ENCODE results near the gene LRRC32.

DNA sequence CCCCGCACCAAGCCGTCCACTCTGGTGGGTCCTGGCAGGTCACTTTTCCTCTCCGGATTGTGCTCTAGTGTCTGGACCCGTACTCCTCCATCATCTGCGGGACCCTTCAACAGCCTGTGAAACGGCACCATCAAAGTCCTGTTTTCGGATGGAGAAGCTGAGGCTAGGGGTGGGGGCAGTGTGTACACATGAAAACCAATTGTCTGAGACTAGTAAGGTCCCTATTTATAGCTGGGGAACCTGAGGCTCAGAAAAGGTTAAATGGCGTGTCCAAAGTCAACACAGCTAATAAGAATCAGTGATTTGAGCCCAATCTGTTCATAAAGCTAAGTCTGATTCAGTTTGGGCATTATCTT, 668 bp upstream of the LRRC32 start:
- TF ChIP-seq HDGF (IDR thresholded peaks at IDR 0.05; ENCODE audit: borderline replicate concordance) (no peak), SP1 (IDR thresholded peaks at IDR 0.05) (no peak), LEF1 (IDR thresholded peaks at IDR 0.05; ENCODE audit: borderline replicate concordance) (no peak)

All from HEK293T (cell line).